ENCODE measurements around the gene IZUMO2. TPM values are rescaled to one million over a fixed set of nuclear protein-coding genes. Genes with fewer than 3 reads are reported as not detected.
A peak's percentile ranks its signal among the peaks of the same experiment; 100 is the strongest.

Gene IZUMO2
- not detected for polyA plus RNA-seq

DNA sequence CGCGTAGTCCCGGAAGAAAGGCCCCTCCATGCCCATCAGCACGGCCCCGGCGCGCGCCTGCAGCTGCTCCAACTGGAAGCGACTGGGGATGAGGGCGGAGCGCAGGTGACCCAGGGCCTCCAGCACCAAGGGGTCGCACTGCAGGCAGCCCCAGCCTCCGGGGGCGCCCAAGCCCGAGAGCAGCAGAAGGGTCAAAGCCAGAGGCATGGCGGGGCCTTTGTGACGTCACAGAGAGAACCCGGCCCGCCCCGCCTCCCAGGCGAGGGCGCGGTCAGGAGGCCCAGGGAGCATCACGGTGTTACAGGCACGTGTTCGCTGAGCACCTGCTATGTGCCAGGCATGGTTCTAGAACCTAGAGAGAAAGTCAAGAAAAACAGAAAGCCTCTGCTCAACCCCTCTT, at the start of gene IZUMO2:
Gene IZUMO2, minus strand, starts transcription at position 294 of the 400 bp plus-strand sequence. Its CDS starts 87 bp downstream, at position 207.
- Mint-ChIP-seq H3K4me3 (peak within 1 kb of the TSS in 1 of 4 donors; percentile 52), H3K4me1 (no peaks in the 10 kb centered on the region), H3K27me3 (peaks cover 9% of the 10 kb centered on the region), H3K9me3 (peaks cover 6 to 15% (median 12%) of the 10 kb centered on the region in 3 donors), H3K36me3 (peaks cover 4% of the 10 kb centered on the region), H3K27ac (no peak within 1 kb of the TSS)

DNA sequence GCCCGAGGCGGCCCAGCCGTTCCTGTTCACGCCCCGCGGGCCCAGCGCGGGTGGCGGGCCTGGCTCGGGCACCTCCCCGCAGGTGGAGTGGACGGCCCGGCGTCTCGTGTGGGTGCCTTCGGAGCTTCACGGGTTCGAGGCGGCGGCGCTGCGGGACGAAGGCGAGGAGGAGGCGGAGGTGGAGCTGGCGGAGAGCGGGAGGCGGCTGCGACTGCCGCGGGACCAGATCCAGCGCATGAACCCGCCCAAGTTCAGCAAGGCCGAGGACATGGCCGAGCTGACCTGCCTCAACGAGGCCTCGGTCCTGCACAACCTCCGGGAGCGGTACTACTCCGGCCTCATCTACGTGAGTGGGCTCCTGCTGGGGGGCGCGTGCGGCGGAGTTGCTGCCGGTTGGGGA, 47.3 kb upstream of the IZUMO2 start:
- Mint-ChIP-seq H3K27ac (no peak overlapping the region), H3K4me1 (no peaks in the 10 kb centered on the region), H3K4me3 (no peak overlapping the region), H3K9me3 (peaks cover 2 to 11% (median 6%) of the 10 kb centered on the region in 3 donors), H3K36me3 (no peaks in the 10 kb centered on the region), H3K27me3 (peaks cover 15% of the 10 kb centered on the region)

DNA sequence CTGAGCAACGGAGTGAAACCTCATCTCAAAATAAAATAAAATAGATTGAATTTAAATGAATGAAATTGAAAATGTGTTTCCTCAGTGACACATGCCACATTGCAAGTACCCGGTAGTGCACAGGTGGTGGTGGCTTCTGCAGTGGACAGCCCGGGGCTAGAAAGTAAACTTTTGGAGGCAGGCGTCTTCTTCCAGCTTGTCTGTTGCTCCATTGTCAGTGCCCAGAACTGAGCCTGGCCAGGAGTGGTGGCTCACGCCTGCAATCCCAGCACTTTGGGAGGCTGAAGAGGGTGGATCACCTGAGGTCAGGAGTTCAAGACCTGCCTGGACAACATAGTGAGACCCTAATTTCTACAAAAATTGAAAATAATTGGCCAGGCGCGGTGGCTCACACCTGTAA, 46.0 kb upstream of the IZUMO2 start:
- Mint-ChIP-seq H3K36me3 (no peaks in the 10 kb centered on the region), H3K27me3 (peaks cover 22% of the 10 kb centered on the region), H3K27ac (no peak overlapping the region), H3K4me3 (no peak overlapping the region), H3K4me1 (peaks cover 0 to 1% (median 0%) of the 10 kb centered on the region in 3 donors), H3K9me3 (peaks cover 4 to 11% (median 6%) of the 10 kb centered on the region in 3 donors)

DNA sequence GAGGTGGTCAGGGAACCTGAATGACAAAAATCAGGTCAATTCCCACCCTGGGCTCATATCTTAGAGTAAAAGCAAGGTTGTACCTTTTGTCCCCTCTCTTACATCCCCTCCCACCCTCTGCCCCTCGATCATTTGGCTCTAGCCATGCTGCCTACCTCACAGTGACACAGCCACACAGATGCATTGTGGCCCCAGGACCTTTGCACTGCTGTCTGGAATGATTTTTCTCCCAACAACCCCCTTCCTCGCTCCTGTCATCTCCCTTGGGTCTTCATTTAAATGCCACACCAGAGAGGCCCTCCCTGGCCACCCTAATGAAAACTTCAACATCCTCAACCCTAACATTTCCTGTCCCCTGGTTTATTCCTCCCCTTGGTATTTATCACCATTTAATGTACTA, 44.6 kb upstream of the IZUMO2 start:
- H3K27ac Mint-ChIP-seq, result no peak overlapping the region
- peaks cover 4 to 11% (median 6%) of the 10 kb centered on the region in 3 donors for H3K9me3 Mint-ChIP-seq
- peaks cover 0 to 1% (median 0%) of the 10 kb centered on the region in 3 donors for H3K4me1 Mint-ChIP-seq
- H3K27me3 Mint-ChIP-seq, result peaks cover 29% of the 10 kb centered on the region
- H3K36me3 Mint-ChIP-seq, result no peaks in the 10 kb centered on the region
- H3K4me3 Mint-ChIP-seq, result peak overlapping the region in 1 of 4 donors; percentile 45

DNA sequence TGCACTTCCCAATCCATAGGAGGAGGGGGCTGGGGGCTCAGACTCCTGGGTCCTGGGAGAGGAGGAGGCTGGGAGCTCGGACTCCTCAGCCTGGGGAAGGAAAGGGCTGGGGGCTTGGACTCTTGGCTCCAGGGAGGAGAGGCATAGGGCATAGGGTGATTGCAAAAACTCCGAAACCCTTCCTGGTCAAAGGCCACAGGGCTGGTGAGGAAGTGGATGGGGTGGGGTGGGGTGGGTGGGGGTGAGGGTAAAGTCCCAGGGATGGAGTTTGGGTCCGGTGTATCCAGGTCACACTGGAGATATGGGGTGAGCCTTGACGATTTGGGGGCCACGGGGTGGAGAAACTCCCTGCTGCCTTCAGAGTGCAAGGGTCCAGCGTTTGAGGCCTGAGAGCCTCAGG, 43.1 kb upstream of the IZUMO2 start:
- Mint-ChIP-seq H3K9me3 (peaks cover 0 to 6% (median 4%) of the 10 kb centered on the region in 3 donors), H3K36me3 (peaks cover 4% of the 10 kb centered on the region), H3K27ac (no peak overlapping the region), H3K4me3 (no peak overlapping the region), H3K4me1 (peaks cover 0 to 1% (median 0%) of the 10 kb centered on the region in 3 donors), H3K27me3 (peaks cover 40% of the 10 kb centered on the region)

DNA sequence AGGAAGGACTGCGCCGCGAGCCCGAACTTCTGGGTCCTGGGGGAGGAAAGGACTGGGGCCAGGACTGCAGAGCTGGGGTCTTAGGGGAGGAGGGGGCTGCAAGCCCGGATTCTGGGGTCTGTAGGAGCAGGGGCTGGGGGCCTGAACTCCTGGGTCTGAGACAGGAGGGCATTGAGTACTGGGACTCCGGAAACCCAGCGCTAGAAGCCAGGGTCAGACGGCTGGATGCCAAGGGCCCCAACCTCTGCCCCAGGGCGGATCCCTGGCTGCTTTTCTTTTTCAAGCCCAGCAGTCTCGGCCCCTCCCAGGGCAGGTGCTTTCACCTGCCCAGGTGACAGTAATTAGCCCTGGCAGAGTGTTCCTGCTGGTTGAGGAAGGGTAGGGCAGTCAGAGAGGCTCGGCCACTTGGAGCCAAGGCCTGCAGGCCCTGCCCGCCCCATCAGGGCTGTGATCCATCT, 42.6 kb upstream of the IZUMO2 start:
- no peak overlapping the region for H3K27ac Mint-ChIP-seq
- peaks cover 40% of the 10 kb centered on the region for H3K27me3 Mint-ChIP-seq
- peak overlapping the region in 1 of 4 donors; percentile 32 for H3K4me3 Mint-ChIP-seq
- H3K36me3 Mint-ChIP-seq, result peaks cover 4% of the 10 kb centered on the region
- peaks cover 0 to 5% (median 4%) of the 10 kb centered on the region in 3 donors for H3K9me3 Mint-ChIP-seq
- H3K4me1 Mint-ChIP-seq, result peaks cover 0 to 1% (median 0%) of the 10 kb centered on the region in 3 donors

DNA sequence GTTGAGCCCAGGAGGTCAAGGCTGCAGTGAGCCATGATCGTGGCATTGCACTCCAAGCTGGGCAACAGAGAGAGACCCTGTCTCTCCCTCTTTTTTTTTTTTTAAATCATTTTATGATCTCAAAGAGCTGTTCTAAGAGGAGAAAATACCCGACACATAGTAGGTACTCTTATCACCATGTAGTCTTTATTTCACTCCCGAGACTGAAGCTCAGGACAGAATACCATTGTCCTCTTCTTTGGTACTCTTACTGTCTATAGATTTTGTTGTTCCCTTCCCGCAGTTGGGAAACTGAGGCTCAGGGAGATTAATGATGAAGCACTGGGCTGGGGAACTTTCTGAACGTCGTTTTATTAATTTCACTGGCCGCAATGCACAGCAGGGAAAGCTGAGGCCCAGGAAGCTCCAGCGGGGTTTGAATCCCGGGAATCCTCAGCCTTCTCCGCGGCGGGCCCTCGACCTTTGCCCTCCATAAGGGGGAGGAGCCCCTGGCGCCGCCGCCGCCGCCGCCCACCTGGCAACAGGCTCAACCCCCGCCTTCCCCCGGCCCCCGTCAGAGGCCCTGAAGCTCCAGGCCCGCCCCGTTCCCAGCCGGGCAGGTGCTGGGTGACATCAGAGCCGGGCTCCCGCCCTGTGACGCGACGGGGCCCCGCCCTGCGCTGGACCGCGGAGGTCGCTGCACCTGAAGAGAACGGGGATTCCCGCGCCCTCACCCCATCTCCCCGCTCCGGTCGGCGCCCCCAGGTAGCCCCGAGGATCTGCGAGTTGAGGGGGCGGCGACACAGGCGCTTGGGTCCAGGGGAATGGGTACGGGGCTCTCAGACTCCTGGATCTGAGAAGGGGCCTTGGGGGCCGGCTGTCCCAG, 42.0 kb upstream of the IZUMO2 start:
- Mint-ChIP-seq H3K4me1 (peaks cover 0 to 1% (median 0%) of the 10 kb centered on the region in 3 donors), H3K9me3 (peaks cover 0 to 4% (median 4%) of the 10 kb centered on the region in 3 donors), H3K27ac (no peak overlapping the region), H3K36me3 (peaks cover 4% of the 10 kb centered on the region), H3K27me3 (peaks cover 40% of the 10 kb centered on the region), H3K4me3 (peak overlapping the region in 1 of 4 donors; percentile 73)

DNA sequence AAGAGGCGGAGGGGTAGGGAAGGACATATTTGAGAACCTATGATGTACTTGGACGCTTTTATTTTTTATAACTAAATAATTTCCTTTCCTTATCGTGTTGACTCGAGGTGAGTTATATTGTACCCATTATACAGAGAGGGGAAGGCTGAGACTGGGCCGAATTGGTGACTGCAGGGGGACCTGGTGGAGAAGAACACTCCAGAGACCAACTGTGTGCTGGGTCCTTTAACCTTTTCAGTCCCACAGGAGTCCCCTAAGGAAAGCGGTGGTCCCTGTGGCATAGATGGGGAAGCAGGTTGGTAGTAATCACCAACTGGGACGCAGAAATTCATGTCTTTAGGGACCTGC, 41.0 kb upstream of the IZUMO2 start:
- peaks cover 0 to 1% (median 0%) of the 10 kb centered on the region in 3 donors for H3K4me1 Mint-ChIP-seq
- H3K4me3 Mint-ChIP-seq, result no peak overlapping the region
- H3K9me3 Mint-ChIP-seq, result peaks cover 0 to 4% (median 3%) of the 10 kb centered on the region in 3 donors
- H3K27me3 Mint-ChIP-seq, result peaks cover 40% of the 10 kb centered on the region
- no peak overlapping the region for H3K27ac Mint-ChIP-seq
- peaks cover 4% of the 10 kb centered on the region for H3K36me3 Mint-ChIP-seq

DNA sequence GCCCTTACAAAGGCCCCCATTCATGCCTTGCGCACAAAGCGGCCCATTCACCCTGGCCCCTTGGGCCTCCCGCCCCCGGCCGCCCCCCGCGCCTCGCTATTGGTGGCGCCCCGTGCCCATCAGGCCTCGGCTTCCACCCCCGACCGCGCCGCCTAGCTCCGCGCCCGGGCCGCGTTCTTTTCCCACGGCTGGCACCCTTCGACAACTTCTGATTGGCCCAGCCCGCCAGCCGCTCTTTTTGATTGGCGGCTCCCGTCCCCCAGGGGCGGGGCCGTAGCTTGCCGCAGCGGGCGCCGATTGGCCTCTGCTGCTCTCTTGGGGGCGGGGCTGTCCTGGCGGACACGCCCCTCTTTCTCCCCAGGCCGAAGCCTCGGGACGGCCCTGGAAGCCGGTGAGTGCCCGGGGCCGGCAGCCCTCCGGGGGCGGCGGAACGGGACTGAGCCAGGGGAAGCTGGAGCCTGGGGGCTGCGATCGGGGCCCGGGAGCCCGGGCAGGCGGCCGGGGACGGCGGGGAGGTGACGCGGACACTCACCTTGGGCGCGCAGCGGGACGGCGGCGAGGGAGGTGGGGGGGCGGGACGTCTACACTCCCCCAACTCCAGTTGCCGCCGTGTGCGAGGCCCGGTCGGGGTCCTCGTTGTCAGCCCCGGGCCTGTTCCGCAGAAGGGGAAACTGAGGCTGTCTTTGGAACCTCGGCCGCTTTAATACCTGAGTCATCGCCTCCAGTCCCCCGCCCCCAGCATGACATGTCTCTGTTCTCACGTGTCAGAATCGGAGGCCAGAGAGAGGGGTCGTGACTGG, 40.4 kb upstream of the IZUMO2 start, which contains the start of gene MYH14:
Gene MYH14, plus strand, starts transcription at position 342 of the 800 bp plus-strand sequence. CDS start 6,744 bp downstream, outside the sequence.
- Mint-ChIP-seq H3K36me3 (peaks cover 4% of the 10 kb centered on the region), H3K9me3 (peaks cover 0 to 4% (median 3%) of the 10 kb centered on the region in 3 donors), H3K27me3 (peaks cover 44% of the 10 kb centered on the region), H3K4me1 (peaks cover 0 to 2% (median 1%) of the 10 kb centered on the region in 3 donors), H3K27ac (no peak within 1 kb of the TSS), H3K4me3 (peak within 1 kb of the TSS in 1 of 4 donors; percentile 37)

DNA sequence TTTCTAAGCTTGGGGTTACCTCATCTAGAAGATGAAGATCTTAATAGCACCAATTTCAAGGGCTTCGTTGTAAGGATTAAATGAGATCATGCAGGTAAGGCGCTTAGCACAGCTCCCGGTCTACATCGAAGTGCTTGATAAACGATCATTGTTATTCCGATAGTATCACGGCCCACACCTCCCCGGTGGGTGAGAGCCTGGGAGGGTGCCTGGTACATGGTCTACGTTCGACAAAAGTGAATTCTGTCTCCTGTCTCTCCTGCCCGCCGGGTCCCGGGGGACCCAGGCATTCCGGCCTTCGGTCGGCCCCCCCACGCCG, 39.8 kb upstream of the IZUMO2 start:
- Mint-ChIP-seq H3K27ac (no peak overlapping the region), H3K36me3 (peaks cover 4% of the 10 kb centered on the region), H3K9me3 (peaks cover 0 to 4% (median 3%) of the 10 kb centered on the region in 3 donors), H3K4me1 (peaks cover 0 to 2% (median 1%) of the 10 kb centered on the region in 3 donors), H3K4me3 (no peak overlapping the region), H3K27me3 (peaks cover 45% of the 10 kb centered on the region)

DNA sequence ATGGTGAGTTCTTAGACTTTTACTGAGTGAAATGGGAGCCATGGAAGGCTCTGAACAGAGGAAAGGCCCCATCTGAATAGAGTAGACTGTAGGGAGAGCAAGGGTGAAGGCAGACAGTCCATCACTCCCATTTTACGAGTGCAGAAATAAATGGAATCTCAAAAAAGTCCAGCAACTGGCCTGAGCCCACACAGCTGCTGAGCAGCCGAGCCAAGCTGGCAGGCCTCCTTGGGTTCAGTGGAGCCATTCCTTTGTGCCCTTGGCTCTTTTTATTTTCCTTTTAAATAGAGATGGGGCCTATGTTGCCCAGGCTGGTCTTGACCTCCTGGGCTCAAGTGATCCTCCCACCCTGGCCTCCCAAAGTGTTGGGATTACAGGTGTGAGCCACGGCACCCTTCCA, 39.3 kb upstream of the IZUMO2 start:
- Mint-ChIP-seq H3K4me3 (no peak overlapping the region), H3K27me3 (peaks cover 40% of the 10 kb centered on the region), H3K9me3 (peaks cover 0 to 3% (median 2%) of the 10 kb centered on the region in 3 donors), H3K36me3 (peaks cover 4% of the 10 kb centered on the region), H3K27ac (peak overlapping the region in 1 of 3 donors; percentile 54), H3K4me1 (peaks cover 0 to 2% (median 1%) of the 10 kb centered on the region in 3 donors)

DNA sequence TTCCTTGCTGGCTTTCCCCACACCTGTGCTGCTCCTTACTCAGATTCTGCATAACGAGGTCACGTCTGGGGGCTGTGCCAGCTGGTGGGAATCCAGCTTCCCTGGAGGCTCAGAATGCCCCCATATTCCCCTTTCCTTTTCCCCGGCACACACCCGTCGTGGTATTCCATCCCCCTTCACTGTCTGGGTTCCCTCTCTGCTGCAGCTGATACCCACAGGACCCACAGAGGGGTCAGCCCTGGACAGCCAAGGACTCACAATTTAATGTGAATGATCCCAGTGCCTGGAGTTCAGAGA, 36.1 kb upstream of the IZUMO2 start:
- Mint-ChIP-seq H3K4me3 (no peak overlapping the region), H3K9me3 (peaks cover 0 to 4% (median 0%) of the 10 kb centered on the region in 3 donors), H3K27me3 (peaks cover 31% of the 10 kb centered on the region), H3K27ac (no peak overlapping the region), H3K4me1 (peaks cover 0 to 2% (median 0%) of the 10 kb centered on the region in 3 donors), H3K36me3 (peaks cover 4% of the 10 kb centered on the region)

DNA sequence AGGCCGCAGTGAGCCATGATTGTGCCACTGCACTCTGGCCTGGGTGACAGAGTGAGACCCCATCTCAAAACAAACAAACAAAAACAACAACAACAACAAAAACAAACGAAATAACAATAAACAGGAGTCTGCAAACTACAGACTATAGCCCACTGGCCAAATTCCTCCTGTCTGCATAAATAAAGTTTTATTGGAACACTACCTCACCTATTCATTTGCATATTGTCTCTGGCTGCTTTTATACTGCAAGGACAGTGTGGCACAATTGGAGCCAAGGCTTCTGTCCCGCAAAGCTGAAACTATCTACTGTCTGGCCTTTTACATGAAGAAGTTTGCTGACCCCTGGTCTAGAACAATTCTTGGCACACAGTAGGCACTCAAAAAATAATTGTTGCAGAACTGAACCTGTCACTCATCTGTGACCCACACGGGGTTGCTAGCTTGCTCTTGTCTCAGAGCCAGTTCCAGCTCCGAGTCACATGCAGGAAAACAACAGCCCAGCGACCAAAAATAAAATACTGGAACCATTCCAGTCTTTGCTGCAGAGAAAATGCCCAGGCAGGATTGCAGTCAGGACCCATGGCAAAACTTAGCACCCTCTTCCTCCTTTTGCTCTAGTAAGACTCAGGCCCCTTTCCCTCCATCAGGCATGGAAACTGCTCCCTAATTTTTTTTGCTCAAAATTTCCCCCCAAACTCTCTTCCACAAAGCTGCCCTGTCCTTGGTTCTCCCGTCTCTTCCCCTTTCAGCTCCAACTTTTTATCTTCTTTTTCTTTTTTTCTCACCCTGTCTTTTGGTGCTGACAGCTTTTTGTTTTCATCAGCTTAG, 35.6 kb upstream of the IZUMO2 start:
- Mint-ChIP-seq H3K27me3 (peaks cover 29% of the 10 kb centered on the region), H3K27ac (no peak overlapping the region), H3K36me3 (peaks cover 4% of the 10 kb centered on the region), H3K4me3 (no peak overlapping the region), H3K9me3 (peaks cover 0 to 6% (median 0%) of the 10 kb centered on the region in 3 donors), H3K4me1 (peaks cover 0 to 2% (median 0%) of the 10 kb centered on the region in 3 donors)

DNA sequence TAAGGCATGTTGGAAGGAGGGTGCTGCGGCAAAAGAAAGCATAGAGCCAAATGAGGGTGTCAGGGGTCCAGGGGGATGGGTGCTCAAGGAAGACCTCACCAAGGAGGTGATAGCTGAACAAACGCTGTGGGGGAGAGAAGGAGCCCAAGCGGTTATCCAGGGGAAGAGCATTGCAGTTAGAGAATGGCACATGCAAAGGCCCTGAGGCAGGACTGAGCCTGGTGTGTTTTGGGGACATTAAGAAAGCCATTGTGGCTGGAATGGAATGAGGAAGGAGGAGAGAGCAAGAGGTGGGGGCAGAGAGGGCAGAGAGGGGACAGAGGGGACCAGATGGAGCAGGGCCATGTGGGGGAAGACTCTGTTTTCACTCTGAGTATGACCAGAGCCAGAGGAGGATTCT, 34.3 kb upstream of the IZUMO2 start:
- H3K36me3 Mint-ChIP-seq, result peaks cover 4% of the 10 kb centered on the region
- H3K27ac Mint-ChIP-seq, result no peak overlapping the region
- H3K4me3 Mint-ChIP-seq, result no peak overlapping the region
- H3K4me1 Mint-ChIP-seq, result peaks cover 0 to 2% (median 0%) of the 10 kb centered on the region in 3 donors
- H3K27me3 Mint-ChIP-seq, result peaks cover 27% of the 10 kb centered on the region
- H3K9me3 Mint-ChIP-seq, result peaks cover 0 to 6% (median 0%) of the 10 kb centered on the region in 3 donors

Measured in IgD-negative memory B cell (primary cell).